SIG-M5 treated with dmso at 0.1 percent for 504 hours (cell line): ENCODE measurements around the gene GNB1L.

ENCODE experiments used
- DNase-seq: peaks from one replicate; lab custom pipeline; 2025; ENCODE audit not compliant: unreplicated experiment; lab: John Stamatoyannopoulos, UW

Gene GNB1L

GRCh38 chr22:19876314-19876940, 21.8 kb upstream of the GNB1L start:
- DNase-seq = no peak

GRCh38 chr22:19875531-19876313, 21.0 kb upstream of the GNB1L start:
- no peak for DNase-seq

- no peak for DNase-seq
Measured at GRCh38 chr22:19875061-19875530, 20.4 kb upstream of the GNB1L start.

- no peak for DNase-seq
Measured at GRCh38 chr22:19874307-19875060, 19.8 kb upstream of the GNB1L start.

GRCh38 chr22:19873960-19874306, 19.3 kb upstream of the GNB1L start:
- DNase-seq = no peak

GRCh38 chr22:19873138-19873959, 18.7 kb upstream of the GNB1L start:
- DNase-seq = no peak

- DNase-seq = no peak
Measured at GRCh38 chr22:19872779-19873137, 18.1 kb upstream of the GNB1L start.

- DNase-seq = no peak
Measured at GRCh38 chr22:19871845-19872778, 17.4 kb upstream of the GNB1L start.

- DNase-seq = no peak
Measured at GRCh38 chr22:19871023-19871844, 16.6 kb upstream of the GNB1L start.

- no peak for DNase-seq
Measured at GRCh38 chr22:19870153-19871022, 15.7 kb upstream of the GNB1L start.

- no peak for DNase-seq
Measured at GRCh38 chr22:19869497-19870152, 15.0 kb upstream of the GNB1L start.

- DNase-seq = no peak
Measured at GRCh38 chr22:19868773-19869471, 14.2 kb upstream of the GNB1L start.

GRCh38 chr22:19868333-19868732, 13.7 kb upstream of the GNB1L start:
- no peak for DNase-seq

- no peak for DNase-seq
Measured at GRCh38 chr22:19867617-19868016, 12.9 kb upstream of the GNB1L start.

- DNase-seq = no peak
Measured at GRCh38 chr22:19866665-19867009, 12.0 kb upstream of the GNB1L start.

GRCh38 chr22:19865141-19865829, 10.6 kb upstream of the GNB1L start:
- no peak for DNase-seq
